ENCODE measurements around the gene SCYGR1.

DNA sequence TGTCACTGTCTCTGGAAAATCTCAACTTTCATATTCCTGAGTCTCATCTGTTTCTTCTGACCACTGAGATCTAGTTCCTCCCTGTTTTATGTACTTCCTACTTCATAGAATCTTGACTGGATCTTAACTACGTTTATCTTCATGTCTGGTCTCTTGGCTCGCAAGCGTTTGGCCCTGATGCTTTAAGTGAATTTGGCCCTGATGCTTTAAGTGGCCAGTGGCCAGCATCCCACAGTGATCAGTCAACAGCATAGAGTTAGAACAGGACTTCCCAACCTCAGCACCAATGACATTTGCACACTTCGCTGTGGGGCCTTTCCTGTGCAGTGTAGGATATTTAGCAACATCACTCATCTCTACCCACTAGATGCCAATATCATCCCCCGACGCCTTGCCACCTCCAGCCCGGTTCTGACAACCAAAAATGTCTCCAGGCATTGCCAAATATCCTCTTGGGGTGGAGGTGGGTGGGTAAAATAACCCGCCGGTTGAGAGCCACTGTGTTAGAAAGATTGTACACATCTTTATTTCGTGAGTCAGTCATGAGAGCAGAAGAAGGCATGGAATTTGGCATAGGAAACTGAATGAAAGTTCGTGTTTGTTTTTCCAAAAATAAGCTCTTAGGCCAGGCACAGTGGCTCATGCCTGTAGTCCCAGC, 20.9 kb downstream of the SCYGR1 start:
- no peak for TF ChIP-seq POLR2A (IDR thresholded peaks at IDR 0.05)
- TF ChIP-seq, protein P1, sequence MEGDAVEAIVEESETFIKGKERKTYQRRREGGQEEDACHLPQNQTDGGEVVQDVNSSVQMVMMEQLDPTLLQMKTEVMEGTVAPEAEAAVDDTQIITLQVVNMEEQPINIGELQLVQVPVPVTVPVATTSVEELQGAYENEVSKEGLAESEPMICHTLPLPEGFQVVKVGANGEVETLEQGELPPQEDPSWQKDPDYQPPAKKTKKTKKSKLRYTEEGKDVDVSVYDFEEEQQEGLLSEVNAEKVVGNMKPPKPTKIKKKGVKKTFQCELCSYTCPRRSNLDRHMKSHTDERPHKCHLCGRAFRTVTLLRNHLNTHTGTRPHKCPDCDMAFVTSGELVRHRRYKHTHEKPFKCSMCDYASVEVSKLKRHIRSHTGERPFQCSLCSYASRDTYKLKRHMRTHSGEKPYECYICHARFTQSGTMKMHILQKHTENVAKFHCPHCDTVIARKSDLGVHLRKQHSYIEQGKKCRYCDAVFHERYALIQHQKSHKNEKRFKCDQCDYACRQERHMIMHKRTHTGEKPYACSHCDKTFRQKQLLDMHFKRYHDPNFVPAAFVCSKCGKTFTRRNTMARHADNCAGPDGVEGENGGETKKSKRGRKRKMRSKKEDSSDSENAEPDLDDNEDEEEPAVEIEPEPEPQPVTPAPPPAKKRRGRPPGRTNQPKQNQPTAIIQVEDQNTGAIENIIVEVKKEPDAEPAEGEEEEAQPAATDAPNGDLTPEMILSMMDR (IDR thresholded peaks at IDR 0.05): no peak

Data from testis (tissue), 2 donors.